T-helper 2 cell (primary cell): Measurements from ENCODE around the gene DPEP2.
A peak's percentile ranks its signal among the peaks of the same experiment; 100 is the strongest.
"Not testable (repeated sequence)": the region's sequence is repeated elsewhere in the genome, so short reads cannot be mapped to it uniquely, and the experiment has no call there.

Experiments
- DNase-seq, 5 experiments: peaks; one replicate each; pipeline versions ENCODE4 v3.0.0 to v3.0.0-alpha.2; 2012 to 2022
- total RNA-seq, 2 donors: gene quantifications; one replicate each; lab custom pipeline; 2026; lab: John Stamatoyannopoulos, UW

Gene DPEP2
- total RNA-seq = 18.1 to 51.1 reads per million in 2 donors

- peak in 2 of 5 experiments; percentile 39 to 82 for DNase-seq
These were observed at the start of gene DPEP2 for GRCh38 chr16:67998779-67999688. Gene DPEP2, minus strand, starts transcription at chr16:67999484. Its CDS starts 6,272 bp downstream, at chr16:67993212.

GRCh38 chr16:68047987-68048386 is 48.7 kb upstream of the DPEP2 start:
- DNase-seq = no peak

GRCh38 chr16:68046106-68046505 is 46.8 kb upstream of the DPEP2 start:
- no peak for DNase-seq

- DNase-seq = no peak
These were observed 42.5 kb upstream of the DPEP2 start for GRCh38 chr16:68041783-68042182.

- peak; percentile 74 to 83 (median 82) for DNase-seq
These were observed 41.4 kb upstream of the DPEP2 start for GRCh38 chr16:68040506-68041288.

- no peak for DNase-seq
These were observed 38.7 kb upstream of the DPEP2 start for GRCh38 chr16:68037841-68038597.

GRCh38 chr16:68035227-68035626 is 35.9 kb upstream of the DPEP2 start:
- no peak for DNase-seq

- DNase-seq = no peak
These were observed 33.8 kb upstream of the DPEP2 start for GRCh38 chr16:68033101-68033500.

- DNase-seq = no peak
These were observed 32.7 kb upstream of the DPEP2 start for GRCh38 chr16:68031951-68032350.

GRCh38 chr16:68030108-68030507 is 30.8 kb upstream of the DPEP2 start:
- not testable (repeated sequence) for DNase-seq

- no peak for DNase-seq
These were observed 29.7 kb upstream of the DPEP2 start for GRCh38 chr16:68028996-68029395.

- DNase-seq = peak; percentile 83 to 95 (median 88)
These were observed 23.6 kb upstream of the DPEP2 start, which contains the start of the genes DDX28 and DUS2 for GRCh38 chr16:68022728-68023537. Gene DDX28, minus strand, starts transcription at chr16:68023232. Its CDS starts 30 bp downstream, at chr16:68023202. Gene DUS2, plus strand, starts transcription at chr16:68023284. Its CDS starts 14,740 bp downstream, at chr16:68038024.

- no peak for DNase-seq
These were observed 23.0 kb upstream of the DPEP2 start for GRCh38 chr16:68022278-68022727.

- DNase-seq = no peak
These were observed 22.2 kb upstream of the DPEP2 start for GRCh38 chr16:68021490-68021889.

GRCh38 chr16:68019167-68019680 is 19.9 kb upstream of the DPEP2 start:
- DNase-seq = no peak

GRCh38 chr16:68015681-68016080 is 16.4 kb upstream of the DPEP2 start, which contains the start of gene DPEP2NB:
Gene DPEP2NB, minus strand, starts transcription at chr16:68015911. Its CDS starts 141 bp downstream, at chr16:68015770.
- DNase-seq = no peak

GRCh38 chr16:68013440-68013839 is 14.2 kb upstream of the DPEP2 start:
- peak in 1 of 5 experiments; percentile 13 for DNase-seq

GRCh38 chr16:68009872-68010271 is 10.6 kb upstream of the DPEP2 start:
- not testable (repeated sequence) for DNase-seq

GRCh38 chr16:68009157-68009735 is 10.0 kb upstream of the DPEP2 start:
- DNase-seq = no peak

GRCh38 chr16:68005786-68006286 is 6.6 kb upstream of the DPEP2 start:
- peak in 2 of 5 experiments; percentile 41 to 88 for DNase-seq
